CD14-positive monocyte (primary cell): ENCODE data around the gene SELENOI. TPM values are rescaled to one million over a fixed set of nuclear protein-coding genes. Genes with fewer than 3 reads are reported as not detected.
"Not testable (repeated sequence)": the region's sequence is repeated elsewhere in the genome, so short reads cannot be mapped to it uniquely, and the experiment has no call there.

Experiments used
- DNase-seq, 3 donors: peaks; one replicate each; pipeline ENCODE4 v3.0.0-alpha.2; 2011 to 2022
- H2AFZ ChIP-seq: 2 replicates; pipeline ENCODE4 v1.6.0; 2012; ENCODE audit warnings: mild to moderate bottlenecking, low read depth, low read length, inconsistent platforms; ENCODE audit not compliant: insufficient read depth, poor library complexity, severe bottlenecking
- H3K27ac ChIP-seq, 2 donors: 1 replicate in 1 of 2; 2 replicates in 1 of 2; pipeline ENCODE4 v1.5.1; 2012 to 2013; ENCODE audit warnings: low read length in 2 of 2, control low read depth in 1 of 2, inconsistent platforms in 1 of 2, low read depth in 1 of 2, mild to moderate bottlenecking in 1 of 2
- H3K27me3 ChIP-seq, 2 donors: one replicate each; pipeline versions ENCODE4 v1.6.0 to v1.6.1; 2011 to 2013; ENCODE audit warnings: low read length in 2 of 2; ENCODE audit not compliant: control insufficient read depth in 2 of 2, insufficient read depth in 2 of 2
- H3K36me3 ChIP-seq, 2 donors: replicated peaks in 1 of 2; 1 replicate in 1 of 2; 2 replicates in 1 of 2; pipeline versions ENCODE4 v1.5.1 to v1.6.1; 2012 to 2013; ENCODE audit warnings: low read length in 2 of 2, control low read depth in 1 of 2, inconsistent platforms in 1 of 2, mild to moderate bottlenecking in 1 of 2; ENCODE audit not compliant: insufficient read depth in 2 of 2, control insufficient read depth in 1 of 2
- H3K4me1 ChIP-seq, 2 donors: 1 replicate in 1 of 2; 2 replicates in 1 of 2; pipeline versions ENCODE4 v1.5.1 to v1.6.1; 2012 to 2013; ENCODE audit warnings: low read length in 2 of 2, control low read depth in 1 of 2, inconsistent platforms in 1 of 2, mild to moderate bottlenecking in 1 of 2, moderate library complexity in 1 of 2; ENCODE audit not compliant: insufficient read depth in 2 of 2, control insufficient read depth in 1 of 2
- H3K4me2 ChIP-seq: replicated peaks from 2 replicates; pipeline ENCODE3; 2012; ENCODE audit warnings: low read length, moderate library complexity, mild to moderate bottlenecking; ENCODE audit not compliant: poor library complexity, severe bottlenecking; ENCODE audit errors: extremely low read depth
- H3K4me3 ChIP-seq, 3 experiments: fragments of 200-600 bp in 1 of 3; sonication (generic) in 1 of 3; replicated peaks in 1 of 3; 1 replicate in 2 of 3; 2 replicates in 1 of 3; pipeline ENCODE4 v1.5.1; 2011 to 2013; ENCODE audit warnings: low read length in 3 of 3, mild to moderate bottlenecking in 3 of 3, control low read depth in 2 of 3, low read depth in 2 of 3, inconsistent platforms in 1 of 3, moderate library complexity in 1 of 3
- H3K79me2 ChIP-seq: 2 replicates; pipeline ENCODE4 v1.6.0; 2012; ENCODE audit warnings: mild to moderate bottlenecking, control low read depth, inconsistent platforms, low read length, moderate library complexity; ENCODE audit not compliant: insufficient read depth
- H3K9ac ChIP-seq: 2 replicates; pipeline ENCODE4 v1.6.0; 2017; ENCODE audit warnings: low read length, mild to moderate bottlenecking; ENCODE audit not compliant: insufficient read depth, poor library complexity, severe bottlenecking
- H3K9me3 ChIP-seq, 2 donors: replicated peaks in 1 of 2; 1 replicate in 1 of 2; 2 replicates in 1 of 2; pipeline versions ENCODE4 v1.5.1 to v1.6.1; 2012 to 2013; ENCODE audit warnings: low read length in 2 of 2, control low read depth in 1 of 2; ENCODE audit not compliant: control insufficient read depth in 1 of 2, insufficient read depth in 1 of 2
- H4K20me1 ChIP-seq: 2 replicates; pipeline ENCODE4 v1.6.0; 2012; ENCODE audit warnings: mild to moderate bottlenecking, low read length, control low read depth, moderate library complexity; ENCODE audit not compliant: insufficient read depth
- H3K27ac Mint-ChIP-seq, 7 donors: one replicate each; pipeline ENCODE4 v1.8.0; 2020; ENCODE audit warnings: mild to moderate bottlenecking in 7 of 7, mixed read lengths in 7 of 7, moderate library complexity in 6 of 7, inconsistent platforms in 2 of 7
- H3K27me3 Mint-ChIP-seq, 3 donors: one replicate each; pipeline ENCODE4 v1.8.0; 2021 to 2022; ENCODE audit warnings: low read depth in 3 of 3, mild to moderate bottlenecking in 3 of 3, mixed read lengths in 3 of 3, moderate library complexity in 3 of 3, inconsistent platforms in 1 of 3
- H3K36me3 Mint-ChIP-seq, 2 donors: one replicate each; pipeline ENCODE4 v1.8.0; 2020; ENCODE audit warnings: mixed read lengths in 2 of 2, inconsistent platforms in 1 of 2, mild to moderate bottlenecking in 1 of 2
- H3K4me1 Mint-ChIP-seq: one replicate; pipeline ENCODE4 v1.8.0; 2020; ENCODE audit warnings: mild to moderate bottlenecking, mixed read lengths
- H3K4me3 Mint-ChIP-seq, 2 donors: one replicate each; pipeline ENCODE4 v1.8.0; 2020; ENCODE audit warnings: mild to moderate bottlenecking in 2 of 2, mixed read lengths in 2 of 2, moderate library complexity in 1 of 2
- H3K9me3 Mint-ChIP-seq, 7 donors: one replicate each; pipeline ENCODE4 v1.8.0; 2020 to 2022; ENCODE audit warnings: mixed read lengths in 7 of 7, mild to moderate bottlenecking in 6 of 7, moderate library complexity in 6 of 7, inconsistent platforms in 2 of 7
- WGBS: methylation state at CpG from one replicate; pipeline ENCODE4 v1.1.5; 2013; ENCODE audit warnings: missing lambda C conversion rate; ENCODE audit not compliant: insufficient coverage; 5-methylcytosine and 5-hydroxymethylcytosine counted together
- intact Hi-C, 2 donors: fragments of 100-400 bp; cut with micrococcal nuclease; formaldehyde crosslinking; loops; one replicate each; pipeline versions ENCODE4 v1.15.0 to v1.15.1; 2023
- polyA plus RNA-seq, 3 donors: library from polyadenylated mRNA; depleted of rRNA in 1 of 3; unstranded in 2 of 3; stranded (reverse) in 1 of 3; fragments of 300-500 nt in 2 of 3; fragments of >200 nt in 1 of 3; fragmentation: Illumina TruSeq in 2 of 3; gene quantifications; 1 replicate in 2 of 3; 2 replicates in 1 of 3; pipeline ENCODE4 v1.2.3, GENCODE V29; 2012 to 2021
- TF ChIP-seq, protein P1 (sequence below): fragments of 200-600 bp; IDR thresholded peaks from one replicate; pipeline ENCODE4 v1.8.0; 2022; ENCODE audit warnings: antibody characterized with exemption, mild to moderate bottlenecking

Gene SELENOI
- polyA plus RNA-seq, 3 donors, result 2.3 to 3.2 (median 2.5) TPM

DNA sequence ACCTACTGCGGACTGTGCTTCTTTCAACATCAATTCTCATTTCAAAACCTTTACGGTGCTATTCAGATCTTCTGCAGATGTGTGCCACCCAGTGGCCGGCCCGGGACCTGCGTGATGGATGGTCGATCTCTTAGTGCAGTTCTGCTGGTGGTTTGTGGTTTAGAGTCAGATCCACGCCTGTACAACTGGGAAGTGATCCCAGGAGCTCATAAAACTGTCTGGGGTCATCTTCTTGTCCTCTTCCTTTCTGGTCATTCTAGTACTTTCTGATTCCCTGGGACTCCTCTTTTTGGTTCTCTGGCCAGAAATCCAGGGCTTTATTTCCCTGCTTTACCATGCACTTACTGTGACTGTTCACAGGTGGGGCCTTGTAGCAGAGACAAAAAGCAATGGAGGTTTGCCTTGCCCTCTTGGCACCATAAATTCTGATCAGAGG, 15.8 kb upstream of the SELENOI start:
- peak overlapping the region in 3 of 7 donors; percentile 4 to 59 (median 14) for H3K27ac Mint-ChIP-seq
- peaks cover 46% of the 10 kb centered on the region for H3K4me1 Mint-ChIP-seq
- Histone ChIP-seq H3K4me1 (peaks cover 22 to 36% of the 10 kb centered on the region in 2 donors), H3K4me3 (no peak overlapping the region), H3K4me2 (peak overlapping the region; percentile 9), H3K36me3 (no peaks in the 10 kb centered on the region), H2AFZ (peak overlapping the region; percentile 56), H3K27ac (no peak overlapping the region), H3K9me3 (no peaks in the 10 kb centered on the region), H3K9ac (no peak overlapping the region), H4K20me1 (no peaks in the 10 kb centered on the region), H3K79me2 (no peaks in the 10 kb centered on the region), H3K27me3 (no peaks in the 10 kb centered on the region)
- 0% methylated on average over 6 of the region's 7 CpGs for WGBS
- H3K4me3 Mint-ChIP-seq, result peak overlapping the region; percentile 43 to 58
- peaks cover 0 to 4% (median 2%) of the 10 kb centered on the region in 3 donors for H3K27me3 Mint-ChIP-seq
- TF ChIP-seq, protein P1, sequence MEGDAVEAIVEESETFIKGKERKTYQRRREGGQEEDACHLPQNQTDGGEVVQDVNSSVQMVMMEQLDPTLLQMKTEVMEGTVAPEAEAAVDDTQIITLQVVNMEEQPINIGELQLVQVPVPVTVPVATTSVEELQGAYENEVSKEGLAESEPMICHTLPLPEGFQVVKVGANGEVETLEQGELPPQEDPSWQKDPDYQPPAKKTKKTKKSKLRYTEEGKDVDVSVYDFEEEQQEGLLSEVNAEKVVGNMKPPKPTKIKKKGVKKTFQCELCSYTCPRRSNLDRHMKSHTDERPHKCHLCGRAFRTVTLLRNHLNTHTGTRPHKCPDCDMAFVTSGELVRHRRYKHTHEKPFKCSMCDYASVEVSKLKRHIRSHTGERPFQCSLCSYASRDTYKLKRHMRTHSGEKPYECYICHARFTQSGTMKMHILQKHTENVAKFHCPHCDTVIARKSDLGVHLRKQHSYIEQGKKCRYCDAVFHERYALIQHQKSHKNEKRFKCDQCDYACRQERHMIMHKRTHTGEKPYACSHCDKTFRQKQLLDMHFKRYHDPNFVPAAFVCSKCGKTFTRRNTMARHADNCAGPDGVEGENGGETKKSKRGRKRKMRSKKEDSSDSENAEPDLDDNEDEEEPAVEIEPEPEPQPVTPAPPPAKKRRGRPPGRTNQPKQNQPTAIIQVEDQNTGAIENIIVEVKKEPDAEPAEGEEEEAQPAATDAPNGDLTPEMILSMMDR, result peak; percentile 85
- H3K9me3 Mint-ChIP-seq, result no peaks in the 10 kb centered on the region
- no peaks in the 10 kb centered on the region for H3K36me3 Mint-ChIP-seq
- peak; percentile 72 to 87 (median 81) for DNase-seq
- intact Hi-C loops, result no loop called here

DNA sequence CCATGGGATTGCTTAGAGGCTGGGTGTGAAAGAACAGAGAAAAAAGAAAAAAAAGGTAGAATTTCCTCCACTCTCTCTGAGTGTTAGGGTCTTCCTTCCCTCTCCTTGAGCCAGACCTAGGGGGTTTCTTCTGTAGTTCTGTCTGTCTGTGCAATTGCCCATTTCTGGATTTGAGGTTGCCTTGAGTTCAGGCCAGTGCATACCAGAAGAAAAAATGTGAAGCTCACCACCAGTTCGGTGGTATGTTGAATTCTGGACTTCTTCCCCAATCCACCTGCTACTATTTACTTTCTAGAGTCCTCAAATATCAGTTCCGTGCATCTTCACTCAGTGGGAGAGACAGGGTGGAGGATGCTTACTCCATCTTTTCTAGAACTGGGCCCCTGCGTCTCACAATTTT, 15.3 kb upstream of the SELENOI start:
- no peak for DNase-seq
- H3K4me3 Mint-ChIP-seq, result no peak overlapping the region
- Histone ChIP-seq H3K9me3 (no peaks in the 10 kb centered on the region), H3K79me2 (no peaks in the 10 kb centered on the region), H3K9ac (no peak overlapping the region), H3K27me3 (no peaks in the 10 kb centered on the region), H3K27ac (no peak overlapping the region), H3K4me3 (no peak overlapping the region), H3K4me2 (no peak overlapping the region), H4K20me1 (no peaks in the 10 kb centered on the region), H3K36me3 (no peaks in the 10 kb centered on the region), H3K4me1 (peaks cover 22 to 36% of the 10 kb centered on the region in 2 donors), H2AFZ (peak overlapping the region; percentile 56)
- intact Hi-C loops, result no loop called here
- H3K9me3 Mint-ChIP-seq, result no peaks in the 10 kb centered on the region
- peaks cover 0 to 4% (median 2%) of the 10 kb centered on the region in 3 donors for H3K27me3 Mint-ChIP-seq
- H3K36me3 Mint-ChIP-seq, result no peaks in the 10 kb centered on the region
- TF ChIP-seq, protein P1, result no peak
- peaks cover 46% of the 10 kb centered on the region for H3K4me1 Mint-ChIP-seq
- WGBS, result no CpG with 5 or more reads among the region's 3 CpGs
- no peak overlapping the region for H3K27ac Mint-ChIP-seq

DNA sequence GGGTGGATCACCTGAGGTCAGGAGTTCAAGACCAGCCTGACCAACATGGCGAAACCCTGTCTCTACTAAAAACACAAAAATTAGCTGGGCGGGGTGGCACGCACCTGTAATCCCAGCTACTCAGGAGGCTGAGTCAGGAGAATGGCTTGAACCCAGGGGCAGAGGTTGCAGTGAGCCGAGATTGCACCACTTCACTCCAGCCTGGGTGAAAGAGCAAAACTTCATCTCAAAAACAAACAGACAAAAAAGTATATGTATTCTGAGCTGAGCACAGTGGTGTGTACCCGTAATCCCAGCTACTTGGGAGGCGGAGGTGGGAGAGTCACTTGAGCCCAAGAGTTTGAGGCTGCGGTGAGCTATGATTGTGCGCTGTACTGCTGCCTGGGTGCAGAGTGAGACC, 14.6 kb upstream of the SELENOI start:
- H3K36me3 ChIP-seq, H3K4me2 ChIP-seq, H3K9me3 Mint-ChIP-seq, H3K9ac ChIP-seq, H3K36me3 Mint-ChIP-seq, H3K4me3 Mint-ChIP-seq, H3K4me3 ChIP-seq, H3K27ac ChIP-seq, H3K79me2 ChIP-seq, H2AFZ ChIP-seq, H3K9me3 ChIP-seq, intact Hi-C loops, H3K27ac Mint-ChIP-seq, DNase-seq, H3K27me3 ChIP-seq, H3K27me3 Mint-ChIP-seq, H4K20me1 ChIP-seq: not testable (repeated sequence)
- H3K4me1 ChIP-seq, result peaks cover 19 to 36% of the 10 kb centered on the region in 2 donors
- WGBS, result 89% methylated on average over 3 of the region's 8 CpGs
- peaks cover 39% of the 10 kb centered on the region for H3K4me1 Mint-ChIP-seq
